GM18873 (cell line): Measurements from ENCODE around the gene NR6A1.

Experiments
- ATAC-seq: cut with Tn5 transposase; IDR thresholded peaks from one replicate; pipeline ENCODE4 v1.9.1; 2021; ENCODE audit warnings: mild to moderate bottlenecking, moderate library complexity, moderate number of reproducible peaks; ENCODE audit not compliant: unreplicated experiment, low FRiP score

NR6A1 gene

DNA sequence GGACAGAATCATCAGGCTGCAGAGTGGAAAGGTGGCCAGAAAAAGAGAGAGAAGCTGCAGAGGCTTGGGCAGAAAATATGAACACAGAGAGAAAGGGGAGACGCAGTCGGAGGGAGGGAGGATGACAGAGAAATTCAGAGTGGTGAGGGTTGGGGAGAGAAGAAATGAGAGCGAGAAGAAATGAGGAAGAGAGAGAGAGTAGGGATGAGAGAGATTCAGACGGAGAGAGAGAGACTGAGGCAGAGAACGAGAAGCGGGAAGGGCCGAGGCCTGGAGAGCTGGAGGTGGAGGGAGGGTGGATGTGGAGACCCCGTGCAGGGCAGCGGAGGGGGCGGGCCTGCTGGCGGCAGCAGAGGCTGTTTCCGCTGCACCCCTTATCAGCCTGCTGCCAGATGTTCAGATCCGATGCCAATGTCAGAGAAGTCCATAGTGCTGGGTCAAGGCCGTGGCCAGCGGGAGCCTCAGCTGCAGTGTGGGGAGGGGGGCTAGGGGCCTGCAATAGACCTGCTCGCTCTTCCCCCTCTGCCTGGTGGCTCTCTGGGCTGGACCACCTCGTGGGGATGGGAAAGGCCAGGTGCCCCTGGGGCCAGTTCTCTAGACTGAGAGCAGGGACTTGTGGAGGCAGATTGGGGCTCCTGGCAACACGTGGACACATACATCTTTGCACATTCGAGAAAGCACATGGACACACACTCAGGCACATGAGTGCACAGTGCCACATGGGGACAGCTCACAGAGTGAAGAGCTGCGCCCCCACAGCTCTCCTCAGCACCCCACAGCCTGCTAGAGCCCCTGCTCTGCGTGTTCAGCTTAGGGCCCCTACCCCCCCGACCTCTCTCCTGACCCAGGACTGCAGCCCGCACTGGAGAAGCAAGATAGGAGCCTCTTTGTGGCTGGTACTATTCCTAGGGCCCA lies 259.0 kb downstream of the NR6A1 start:
- ATAC-seq: no peak

DNA sequence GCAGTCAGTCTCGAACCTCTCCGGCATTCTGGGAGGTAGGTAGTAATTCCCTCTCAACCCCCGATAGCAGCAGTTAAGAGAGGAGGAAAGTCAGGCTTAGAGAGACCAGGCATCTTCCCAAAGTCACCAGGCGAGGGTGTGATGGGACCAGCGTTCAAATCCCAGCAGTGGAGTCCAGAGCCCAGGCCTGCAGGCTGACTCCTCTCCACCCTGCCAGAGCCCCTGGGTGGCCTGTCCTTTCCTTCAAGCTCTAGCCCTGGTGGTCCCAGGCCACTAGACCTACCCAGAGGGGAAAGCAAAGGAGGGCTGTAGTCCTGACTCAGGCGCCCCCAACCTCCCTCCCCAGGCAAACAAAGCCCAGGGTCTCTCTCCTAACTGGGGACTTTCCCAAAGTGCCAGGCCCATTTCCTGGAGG lies 259.7 kb downstream of the NR6A1 start:
- ATAC-seq: no peak

DNA sequence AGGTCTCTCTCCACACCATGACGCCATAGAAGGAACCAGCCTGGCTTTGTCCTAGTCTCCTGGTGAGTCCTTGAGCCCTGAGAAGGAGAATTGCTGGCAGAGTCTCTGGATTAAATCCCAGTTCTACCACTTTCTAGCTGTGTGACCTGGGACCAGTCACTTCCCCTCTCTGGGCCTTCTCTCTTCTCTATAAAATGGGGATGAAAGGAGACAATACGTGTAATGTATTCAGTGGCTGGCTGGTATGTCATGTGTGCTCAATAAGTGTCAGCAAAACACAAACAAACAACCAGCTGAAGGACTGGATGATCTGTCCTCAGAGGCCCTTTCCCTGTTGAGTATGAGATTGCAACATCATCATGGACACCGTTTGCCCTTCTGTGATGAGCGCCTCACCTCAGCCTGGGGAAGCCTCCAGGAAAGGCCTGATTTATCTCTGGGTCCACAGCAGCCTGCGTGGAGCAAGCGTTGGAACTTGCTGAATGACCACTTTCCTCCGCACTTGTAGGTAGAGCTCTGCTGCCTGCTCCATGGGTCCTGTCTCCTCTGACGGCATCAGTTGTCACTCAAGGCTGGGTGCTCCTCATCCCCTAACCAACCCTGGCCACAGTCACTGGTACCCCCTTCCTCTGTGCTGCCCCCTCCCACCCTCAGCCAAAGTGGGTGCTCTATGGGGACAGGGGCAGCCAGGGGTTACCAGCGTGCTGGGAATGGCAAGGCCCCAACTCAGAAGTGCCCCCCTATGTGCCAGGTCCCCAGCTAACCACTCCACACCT lies 260.3 kb downstream of the NR6A1 start:
- no peak for ATAC-seq

DNA sequence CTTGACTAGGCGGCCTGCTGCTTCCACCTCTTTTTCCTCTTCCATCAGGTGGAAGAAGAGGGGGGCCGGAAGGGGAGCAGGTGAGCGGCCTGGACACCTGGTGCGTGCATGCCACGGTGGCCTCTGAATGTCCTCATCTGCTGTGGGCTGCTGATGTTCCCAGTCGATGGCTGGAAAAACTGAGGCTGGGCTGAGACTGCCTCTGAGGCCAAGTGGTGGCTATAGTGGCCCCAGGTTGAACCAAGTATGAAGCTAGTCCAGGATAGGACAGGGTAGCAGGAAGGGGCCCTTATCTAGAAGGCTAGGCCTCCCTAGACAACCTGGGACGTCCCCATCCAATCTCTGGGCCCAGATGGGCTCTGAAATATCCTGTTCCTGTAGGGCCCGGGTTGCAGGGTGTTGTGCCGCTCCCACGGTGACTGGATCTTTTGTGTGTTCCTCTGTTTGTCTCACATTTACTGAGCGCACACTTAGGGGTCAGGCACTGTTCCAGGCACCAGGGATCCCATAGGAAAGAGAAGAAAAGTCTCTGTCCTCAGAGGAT lies 263.2 kb downstream of the NR6A1 start:
- no peak for ATAC-seq

DNA sequence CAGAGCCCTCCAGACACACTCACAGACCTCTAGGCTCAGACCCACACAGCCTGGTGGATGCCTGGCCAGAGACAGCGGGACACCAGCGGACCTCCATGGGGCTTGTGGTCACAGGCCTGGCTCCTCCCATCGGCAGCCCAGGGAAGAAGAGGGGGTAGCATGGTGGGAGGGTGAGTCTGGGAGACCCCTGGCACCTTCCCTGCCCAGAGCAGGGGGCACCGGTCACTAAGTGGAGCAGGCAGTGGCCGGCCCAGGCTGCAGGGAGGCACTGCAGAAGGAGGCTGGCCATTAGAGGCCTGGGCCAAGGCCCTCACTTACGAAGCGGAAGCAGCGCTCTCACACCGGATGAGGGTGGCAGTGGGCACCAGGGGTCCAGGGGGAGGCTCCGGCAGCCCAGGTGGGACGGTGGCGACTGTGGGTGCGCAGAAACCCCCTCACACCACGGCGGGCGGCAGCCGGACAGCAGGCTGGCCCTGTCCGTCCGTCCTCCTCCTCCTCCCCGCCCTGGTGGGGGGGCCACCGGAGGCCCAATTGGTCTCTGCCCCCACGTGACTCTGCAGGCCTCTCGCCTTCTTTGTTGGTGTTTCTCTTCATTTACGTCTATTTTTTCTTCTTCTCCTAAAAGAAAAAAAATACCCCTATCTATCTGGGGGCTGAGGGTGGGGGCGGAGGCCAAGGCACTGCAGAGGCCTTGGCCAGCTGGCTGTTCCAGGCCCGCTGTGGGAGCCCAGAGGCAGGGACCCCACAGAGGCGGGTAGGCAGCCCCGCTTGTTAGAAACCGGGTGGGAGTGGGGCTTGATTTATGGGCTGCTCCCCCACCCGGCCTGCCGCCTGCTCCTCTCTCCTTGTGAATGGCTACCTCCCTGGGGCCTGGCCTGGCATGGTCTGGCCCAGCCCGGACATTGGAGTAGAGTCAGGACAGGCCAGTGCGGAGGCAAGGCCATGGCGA lies 263.9 kb downstream of the NR6A1 start, which contains the start of gene NR5A1:
Gene NR5A1 (minus strand): TSS at position 469 of the 949 bp plus-strand sequence. CDS start 4,004 bp downstream, outside the sequence.
- no peak for ATAC-seq

DNA sequence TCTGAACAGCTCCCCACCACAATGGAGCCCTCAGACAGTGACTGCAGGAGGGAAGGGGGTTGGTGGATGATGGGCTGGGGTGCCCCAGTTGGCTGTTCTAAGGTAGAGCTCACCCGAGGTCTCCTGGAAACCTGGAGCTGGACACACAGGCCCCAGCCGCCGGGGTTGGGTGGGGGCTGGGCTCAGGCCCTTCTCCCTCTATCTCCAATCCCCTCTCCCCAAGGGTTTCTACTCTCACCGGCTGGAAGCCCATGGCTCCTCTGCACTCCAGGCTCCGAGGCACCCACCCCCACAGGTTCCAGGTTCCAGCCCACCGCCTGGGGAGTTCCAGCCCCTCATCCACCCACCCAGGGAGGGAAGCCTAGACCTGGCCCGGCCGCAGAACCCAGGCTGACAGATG lies 264.7 kb downstream of the NR6A1 start:
- no peak for ATAC-seq

DNA sequence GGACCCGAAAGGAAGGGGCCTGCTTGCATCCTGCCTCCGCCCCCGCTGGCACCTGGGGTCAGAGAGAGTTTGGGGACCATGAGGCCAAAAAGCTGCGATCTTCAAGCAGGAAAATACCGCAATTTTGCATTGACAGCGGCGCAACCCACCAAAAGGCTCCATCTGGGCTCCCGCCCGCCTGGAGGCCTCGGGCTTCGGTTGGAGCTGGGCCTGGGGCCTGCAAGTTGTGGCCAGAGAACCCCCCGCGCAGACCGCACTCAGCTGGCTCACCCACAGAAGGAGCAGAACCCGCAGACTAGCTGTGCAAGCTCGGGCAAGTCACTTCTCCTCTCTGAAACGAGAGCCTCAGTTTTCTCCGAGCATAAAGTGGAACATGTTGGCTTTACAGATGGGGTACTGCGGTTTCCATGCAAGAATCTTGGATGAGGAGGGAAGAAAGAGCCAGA lies 265.2 kb downstream of the NR6A1 start:
- no peak for ATAC-seq

DNA sequence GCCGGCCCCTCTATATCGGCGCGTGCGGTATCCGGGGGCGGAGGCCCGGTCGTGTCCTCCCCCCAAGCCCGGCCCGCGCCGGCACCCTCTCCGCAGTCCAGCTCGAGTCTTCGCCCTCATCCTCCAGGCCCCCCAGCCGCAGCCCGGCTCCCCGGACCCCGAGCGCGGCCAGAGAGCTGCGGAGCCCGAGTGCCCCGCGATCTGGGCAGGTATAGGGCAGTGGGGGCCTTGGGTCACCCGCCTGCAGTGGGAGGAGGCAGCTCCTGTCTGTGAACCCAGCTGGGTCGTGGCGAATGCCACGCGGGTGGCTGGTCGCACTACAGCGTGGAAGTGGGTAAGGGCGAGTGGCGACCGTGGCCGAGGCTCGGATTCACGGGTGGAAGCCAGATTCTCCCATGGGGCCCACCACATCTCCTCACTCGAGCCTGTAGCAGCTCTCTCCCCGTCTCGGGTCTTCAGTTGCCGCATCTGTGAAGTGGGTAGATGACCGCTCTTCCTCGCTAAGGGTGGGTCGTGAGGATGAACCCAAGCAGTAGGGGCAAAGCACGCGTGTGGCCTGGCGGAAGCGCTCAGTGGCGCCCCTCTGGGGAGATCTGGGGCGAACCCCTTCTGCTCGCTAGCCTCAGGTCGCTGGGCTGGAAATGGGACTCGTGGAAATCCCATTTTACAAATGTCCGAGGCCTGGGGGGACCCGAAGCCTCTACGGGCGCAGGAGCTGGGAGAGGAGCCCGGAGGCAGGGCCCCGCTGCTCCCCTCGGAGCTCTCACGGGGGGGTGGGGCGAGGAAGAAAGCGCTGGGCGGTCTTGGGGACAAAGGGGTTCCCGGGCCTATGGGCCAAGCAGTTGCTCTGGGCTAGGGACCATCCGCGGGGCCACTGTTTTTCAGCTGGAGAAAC lies 265.9 kb downstream of the NR6A1 start:
- ATAC-seq: no peak

DNA sequence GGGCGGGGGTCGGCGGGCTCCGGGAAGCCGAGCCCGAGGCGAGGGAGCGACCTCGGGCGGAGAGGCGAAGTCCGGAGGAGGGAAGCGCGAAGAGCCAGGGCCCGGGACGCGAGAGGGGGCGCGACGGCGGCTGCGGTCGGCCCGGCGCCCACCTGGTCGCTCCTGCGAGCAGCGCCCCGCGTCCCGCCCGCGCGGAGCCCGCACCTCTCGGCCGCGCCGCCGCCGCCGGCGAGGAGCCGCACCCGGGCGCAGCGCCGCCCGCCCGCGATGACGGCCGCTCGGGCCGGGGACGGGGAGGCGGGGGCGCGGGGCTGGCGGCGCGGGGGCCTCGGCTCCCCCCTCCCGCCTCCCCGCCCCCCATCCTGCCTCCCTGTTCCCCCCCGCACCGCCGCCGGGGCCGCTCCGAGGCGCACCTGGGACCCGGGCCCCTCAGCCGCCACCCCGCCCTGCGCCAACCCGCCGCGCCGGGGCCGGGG lies 266.5 kb downstream of the NR6A1 start:
- no peak for ATAC-seq

DNA sequence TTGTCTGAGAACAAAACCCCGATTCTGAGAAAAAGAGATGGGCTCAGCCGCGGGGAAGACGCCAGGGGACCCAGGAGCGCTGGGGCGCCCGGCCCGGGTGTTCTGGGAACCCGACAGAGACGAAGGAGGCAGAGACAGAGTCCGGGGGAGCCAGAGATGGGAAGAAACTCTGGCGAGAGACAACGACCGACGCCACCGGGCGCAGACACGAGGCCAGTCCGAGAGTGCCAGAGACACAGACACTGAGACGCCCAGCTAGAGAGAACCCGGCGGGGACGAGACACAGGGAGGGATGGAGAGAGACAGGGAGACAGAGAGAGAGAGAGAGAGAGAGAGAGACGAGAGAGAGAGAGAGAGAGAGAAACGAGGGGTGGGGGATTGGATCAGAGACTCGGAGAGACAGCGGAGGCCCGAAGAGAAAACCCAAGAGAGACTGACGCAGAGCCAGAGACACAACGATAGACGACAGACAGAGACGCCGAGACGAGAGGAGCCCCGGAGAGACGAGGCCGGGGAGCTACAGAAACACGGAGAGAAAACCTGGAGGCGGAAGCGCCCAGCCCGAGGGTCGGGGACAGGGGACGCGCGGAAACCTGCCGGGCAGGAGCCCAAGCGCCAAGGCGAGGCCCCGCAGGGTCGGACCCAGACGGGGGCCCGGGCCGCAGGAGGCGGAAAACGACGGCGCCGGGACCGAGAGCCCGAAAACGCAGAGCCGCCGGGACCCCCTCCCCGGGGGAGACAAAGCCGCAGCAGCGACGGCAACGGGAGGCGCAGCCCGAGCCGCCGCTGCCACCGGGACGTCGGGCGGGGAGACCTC lies 267.2 kb downstream of the NR6A1 start:
- ATAC-seq: no peak

DNA sequence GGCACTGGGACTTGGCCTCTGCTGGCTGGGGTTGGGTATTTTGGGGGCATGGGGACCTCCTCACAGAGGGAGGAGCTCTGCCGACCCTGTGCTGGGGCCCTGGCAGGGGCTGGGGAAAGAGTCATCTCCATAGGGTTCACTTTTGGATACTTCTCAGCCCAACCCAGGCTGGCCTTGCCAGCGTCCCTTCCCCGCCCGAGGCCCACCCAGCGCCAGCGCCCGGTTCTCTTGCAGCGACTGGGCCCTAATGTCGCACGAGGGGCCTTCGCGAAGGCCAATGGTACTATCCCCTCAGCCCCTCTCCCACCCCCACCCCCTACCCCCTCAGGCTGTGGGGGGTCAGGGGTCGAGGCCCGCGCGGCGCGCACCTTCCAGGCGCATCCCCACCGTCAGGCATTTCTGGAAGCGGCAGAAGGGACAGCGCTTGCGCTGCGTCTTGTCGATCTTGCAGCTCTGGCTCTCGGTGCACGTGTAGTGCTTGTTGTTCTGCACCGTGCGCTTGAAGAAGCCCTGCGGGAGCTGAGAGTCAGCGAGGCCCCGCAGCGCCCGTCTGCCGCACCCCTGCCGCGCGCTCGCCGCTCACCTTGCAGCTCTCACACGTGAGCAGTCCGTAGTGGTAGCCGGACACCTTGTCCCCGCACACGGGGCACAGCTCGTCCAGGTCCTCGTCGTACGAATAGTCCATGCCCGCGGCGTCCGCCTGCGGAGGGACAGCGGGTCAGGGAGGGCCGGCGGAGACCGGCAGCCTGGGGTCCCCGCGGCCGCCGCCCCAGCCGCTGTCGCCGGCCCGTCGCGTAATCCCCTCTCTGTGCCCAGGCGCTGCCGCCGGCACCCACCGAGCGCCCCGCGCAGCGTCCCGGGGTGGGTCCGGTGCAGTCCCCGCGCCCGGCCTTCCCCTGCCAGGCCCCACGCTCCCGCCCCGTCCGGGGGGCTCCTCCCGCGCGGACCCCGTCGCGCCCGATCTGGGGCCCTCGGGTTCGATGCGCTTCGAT lies 268.1 kb downstream of the NR6A1 start:
- ATAC-seq: no peak

DNA sequence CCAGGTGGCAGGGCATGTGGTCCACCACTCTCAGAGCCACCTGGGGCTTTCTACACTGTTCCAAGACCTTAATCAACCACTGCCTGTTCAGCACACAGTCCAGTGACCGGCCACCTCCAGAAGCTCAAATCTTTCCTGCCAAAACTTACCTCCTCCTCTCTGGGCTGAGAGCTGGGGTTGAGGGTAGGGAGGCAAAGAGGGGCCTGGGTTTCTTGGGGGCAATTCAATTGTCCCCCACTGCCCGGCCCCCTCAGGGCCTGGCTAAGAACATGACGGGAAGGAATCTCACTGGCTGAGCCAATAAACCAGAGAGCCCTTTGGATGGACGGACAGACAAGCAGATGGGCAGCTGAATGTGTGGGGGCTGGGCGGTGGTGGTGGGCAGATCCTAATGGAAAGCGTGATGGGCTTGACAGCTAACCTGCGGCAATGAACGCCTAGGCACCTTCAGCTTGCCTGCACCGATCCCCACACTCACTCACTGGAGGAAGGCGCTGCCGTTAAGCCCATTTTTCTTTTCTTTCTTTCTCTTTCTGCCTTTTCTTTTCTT lies 269.3 kb downstream of the NR6A1 start:
- no peak for ATAC-seq

DNA sequence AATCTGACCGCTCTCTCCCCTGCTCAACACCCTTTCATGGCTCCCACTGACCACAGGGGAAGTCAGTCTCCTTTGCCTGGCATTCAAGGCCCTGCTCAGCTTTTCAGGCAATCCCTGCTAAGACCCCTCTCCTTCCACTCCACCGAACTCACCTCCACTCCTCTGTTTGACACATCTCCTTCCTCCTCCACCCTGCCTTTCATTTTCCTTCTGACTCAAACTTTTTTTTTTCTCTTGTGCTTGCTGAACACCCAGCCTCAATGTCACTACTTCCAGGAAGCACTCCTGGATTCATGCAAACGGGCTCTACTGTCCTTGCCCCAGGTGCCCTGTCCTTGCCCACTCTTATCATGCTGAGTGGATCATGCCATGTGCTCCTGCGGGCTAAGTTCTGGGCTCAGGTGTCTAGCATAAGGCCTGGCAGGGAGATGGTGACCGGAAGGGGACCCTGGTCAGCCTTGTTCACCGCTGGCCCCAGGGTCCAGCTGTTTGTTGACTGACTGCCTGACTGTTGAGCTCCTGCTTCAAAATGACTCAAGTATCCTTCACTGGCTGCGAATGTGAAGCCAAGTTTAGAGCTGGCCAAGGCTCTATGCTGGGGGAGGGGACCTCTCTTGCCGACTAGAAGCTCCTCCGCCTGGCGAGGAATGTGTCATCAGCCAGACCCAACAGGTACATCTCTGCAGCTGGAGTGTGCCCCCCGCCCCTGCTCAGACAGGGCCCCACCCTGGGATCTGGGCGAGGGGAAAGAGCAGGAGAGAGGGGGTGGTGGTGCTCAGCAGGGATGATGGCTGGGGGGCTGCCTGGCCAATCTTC lies 270.1 kb downstream of the NR6A1 start:
- no peak for ATAC-seq

DNA sequence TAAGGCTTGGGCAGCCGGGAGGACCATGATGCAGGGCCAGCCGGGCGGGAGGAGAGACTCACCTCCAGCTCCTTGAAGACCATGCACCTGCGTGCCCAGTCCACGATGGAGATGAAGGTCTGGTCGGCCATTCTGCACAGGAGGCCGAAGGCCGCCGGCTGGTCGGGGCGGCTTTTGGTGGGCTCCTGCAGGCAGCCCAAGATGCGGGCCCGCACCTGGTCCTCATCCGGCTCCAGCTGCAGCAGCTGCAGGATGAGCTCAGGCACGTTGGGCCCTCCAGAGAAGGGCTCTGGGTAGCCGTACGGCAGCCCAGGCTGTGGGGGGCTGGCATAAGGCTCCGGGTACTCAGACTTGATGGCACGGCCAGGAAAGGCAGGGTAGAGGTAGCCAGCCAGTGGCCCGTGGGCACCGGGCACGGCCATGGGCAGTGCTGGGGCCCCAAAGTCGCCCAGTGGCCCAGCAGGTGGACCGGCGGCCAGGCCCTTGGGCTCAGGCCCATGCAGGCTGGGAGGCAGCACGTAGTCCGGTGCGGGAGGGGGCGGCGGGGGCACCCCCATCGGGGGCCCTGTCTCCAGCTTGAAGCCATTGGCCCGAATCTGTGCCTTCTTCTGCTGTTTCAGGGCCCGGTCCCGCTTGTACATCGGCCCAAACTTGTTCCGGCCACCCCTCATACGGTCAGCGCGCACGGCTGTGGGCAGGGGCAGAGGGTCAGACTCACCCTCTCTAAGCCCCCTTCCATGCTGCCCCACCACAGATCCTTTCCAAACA lies 270.9 kb downstream of the NR6A1 start:
- no peak for ATAC-seq

DNA sequence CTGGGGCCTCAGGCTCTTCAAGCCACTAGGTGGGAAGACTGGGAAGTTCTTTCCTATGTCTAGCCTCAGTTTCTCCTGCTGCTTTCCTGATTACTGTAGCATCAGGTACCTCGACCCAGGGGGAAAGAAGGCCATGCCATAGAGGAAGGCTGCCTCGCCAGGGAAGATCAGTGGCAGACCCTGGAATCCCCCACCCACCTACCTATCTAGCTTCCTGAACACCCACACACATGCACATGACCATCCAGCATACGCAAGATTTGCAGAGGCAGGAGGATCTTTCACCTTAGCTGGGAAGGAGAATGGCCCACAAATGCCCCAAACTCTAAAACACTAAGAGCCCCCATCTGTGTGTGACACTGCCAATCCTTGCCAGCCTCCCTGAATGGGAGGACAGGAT lies 271.9 kb downstream of the NR6A1 start:
- no peak for ATAC-seq
